DOHH2 (cell line): ENCODE results near the gene UBL3.

Experiments used
- H3F3A ChIP-seq: fragments of 200-600 bp; sonication (generic), shearing (Covaris generic); 2 replicates; pipeline ENCODE4 v1.6.0; 2016; ENCODE audit warnings: antibody characterized with exemption, mild to moderate bottlenecking; ENCODE audit not compliant: control insufficient read depth, insufficient read depth
- H3K27ac ChIP-seq: fragments of 200-600 bp; sonication (generic); 2 replicates; pipeline ENCODE4 v1.5.1; 2014; ENCODE audit warnings: low read depth, mild to moderate bottlenecking, low read length, moderate library complexity
- H3K27me3 ChIP-seq: fragments of 200-600 bp; sonication (generic); 2 replicates; pipeline ENCODE4 v1.6.1; 2014; ENCODE audit warnings: mild to moderate bottlenecking, low read length, mixed read lengths; ENCODE audit not compliant: control insufficient read depth
- H3K36me3 ChIP-seq: fragments of 200-600 bp; sonication (generic); 2 replicates; pipeline ENCODE4 v1.6.1; 2014; ENCODE audit warnings: mild to moderate bottlenecking, low read length, moderate library complexity, mixed read lengths; ENCODE audit not compliant: control insufficient read depth
- H3K4me1 ChIP-seq: fragments of 200-600 bp; sonication (generic); 2 replicates; pipeline ENCODE4 v1.6.1; 2014; ENCODE audit warnings: mild to moderate bottlenecking, low read length, mixed read lengths; ENCODE audit not compliant: control insufficient read depth
- H3K4me2 ChIP-seq: fragments of 200-600 bp; sonication (generic); 2 replicates; pipeline ENCODE4 v1.6.0; 2014; ENCODE audit warnings: mild to moderate bottlenecking, low read length, moderate library complexity
- H3K4me3 ChIP-seq: fragments of 200-600 bp; sonication (generic); 2 replicates; pipeline ENCODE4 v1.5.1; 2014; ENCODE audit warnings: mild to moderate bottlenecking, low read length, mixed read lengths
- H3K79me2 ChIP-seq: fragments of 200-600 bp; sonication (generic); 2 replicates; pipeline ENCODE4 v1.6.1; 2014; ENCODE audit warnings: mild to moderate bottlenecking, low read length, mixed read lengths; ENCODE audit not compliant: control insufficient read depth
- H3K9me2 ChIP-seq: fragments of 200-600 bp; sonication (generic); replicated peaks from 2 replicates; pipeline ENCODE4 v1.6.1; 2014; ENCODE audit warnings: mild to moderate bottlenecking, low read length, mixed read lengths; ENCODE audit not compliant: control insufficient read depth
- H3K9me3 ChIP-seq: fragments of 200-600 bp; sonication (generic); 2 replicates; pipeline ENCODE4 v1.6.1; 2014; ENCODE audit warnings: antibody characterized with exemption, low read length, mixed read lengths; ENCODE audit not compliant: control insufficient read depth, insufficient read depth
- H4K20me1 ChIP-seq: fragments of 200-600 bp; sonication (generic); 2 replicates; pipeline ENCODE4 v1.6.0; 2014; ENCODE audit warnings: low read depth, mild to moderate bottlenecking, antibody characterized with exemption, low read length, moderate library complexity; ENCODE audit not compliant: control insufficient read depth, insufficient read depth
- CTCF ChIP-seq: fragments of 200-600 bp; sonication (generic); IDR thresholded peaks from one replicate; pipeline ENCODE4 v1.5.1; 2014; ENCODE audit warnings: antibody characterized with exemption, mild to moderate bottlenecking, low read depth, low read length; ENCODE audit not compliant: poor library complexity, severe bottlenecking
- EZH2phosphoT487 ChIP-seq: fragments of 200-600 bp; sonication (generic); IDR thresholded peaks from 2 replicates; pipeline ENCODE4 v1.6.1; 2017; ENCODE audit warnings: borderline replicate concordance, mild to moderate bottlenecking, antibody characterized with exemption, low read length, moderate library complexity, mixed read lengths

UBL3 gene

GRCh38 chr13:29865934-29866333, 15.5 kb upstream of the UBL3 start:
- Histone ChIP-seq H3K4me3 (no peak overlapping the region), H3K36me3 (no peaks in the 10 kb centered on the region), H3K79me2 (no peaks in the 10 kb centered on the region), H3K27ac (no peak overlapping the region), H3K4me2 (no peak overlapping the region), H3K9me2 (no peaks in the 10 kb centered on the region), H3K27me3 (peaks cover 22% of the 10 kb centered on the region), H3K9me3 (no peaks in the 10 kb centered on the region), H3K4me1 (no peaks in the 10 kb centered on the region), H4K20me1 (no peaks in the 10 kb centered on the region), H3F3A (no peaks in the 10 kb centered on the region)
- TF ChIP-seq CTCF (no peak), EZH2phosphoT487 (no peak)

GRCh38 chr13:29861694-29862110, 11.3 kb upstream of the UBL3 start:
- no peak overlapping the region for H3K27ac ChIP-seq
- H4K20me1 ChIP-seq, result no peaks in the 10 kb centered on the region
- no peak overlapping the region for H3K4me3 ChIP-seq
- TF ChIP-seq EZH2phosphoT487, result no peak
- TF ChIP-seq CTCF, result no peak
- H3K36me3 ChIP-seq, result no peaks in the 10 kb centered on the region
- no peaks in the 10 kb centered on the region for H3K4me1 ChIP-seq
- no peaks in the 10 kb centered on the region for H3F3A ChIP-seq
- no peaks in the 10 kb centered on the region for H3K79me2 ChIP-seq
- H3K9me3 ChIP-seq, result no peaks in the 10 kb centered on the region
- H3K9me2 ChIP-seq, result no peaks in the 10 kb centered on the region
- H3K4me2 ChIP-seq, result no peak overlapping the region
- H3K27me3 ChIP-seq, result peaks cover 24% of the 10 kb centered on the region

- no peaks in the 10 kb centered on the region for H3K9me2 ChIP-seq
- no peak for TF ChIP-seq EZH2phosphoT487
- no peak for TF ChIP-seq CTCF
- no peaks in the 10 kb centered on the region for H3K36me3 ChIP-seq
- peaks cover 13% of the 10 kb centered on the region; the same call in 1 of the 2 replicates for H3K27me3 ChIP-seq
- H3K79me2 ChIP-seq, result no peaks in the 10 kb centered on the region
- H3F3A ChIP-seq, result no peaks in the 10 kb centered on the region
- H3K4me1 ChIP-seq, result no peaks in the 10 kb centered on the region
- no peak overlapping the region for H3K27ac ChIP-seq
- H3K4me2 ChIP-seq, result no peak overlapping the region
- no peaks in the 10 kb centered on the region for H3K9me3 ChIP-seq
- H3K4me3 ChIP-seq, result no peak overlapping the region
- no peaks in the 10 kb centered on the region for H4K20me1 ChIP-seq
Observed at GRCh38 chr13:29859971-29860370, 9.6 kb upstream of the UBL3 start.

- no peaks in the 10 kb centered on the region for H3K79me2 ChIP-seq
- H3K27ac ChIP-seq, result no peak overlapping the region
- TF ChIP-seq CTCF (no peak), EZH2phosphoT487 (no peak)
Observed at GRCh38 chr13:29858667-29859066, 8.2 kb upstream of the UBL3 start.

More at GRCh38 chr13:29858667-29859066, 8.2 kb upstream of the UBL3 start:
- no peaks in the 10 kb centered on the region for H3K9me3 ChIP-seq
- no peaks in the 10 kb centered on the region for H3K4me1 ChIP-seq
- no peak overlapping the region for H3K4me2 ChIP-seq
- no peak overlapping the region for H3K4me3 ChIP-seq
- H3K9me2 ChIP-seq, result no peaks in the 10 kb centered on the region
- H3K27me3 ChIP-seq, result peaks cover 13% of the 10 kb centered on the region; the same call in 1 of the 2 replicates
- H3F3A ChIP-seq, result no peaks in the 10 kb centered on the region
- no peaks in the 10 kb centered on the region for H3K36me3 ChIP-seq
- H4K20me1 ChIP-seq, result no peaks in the 10 kb centered on the region
